ENCODE results near the gene FAM110A. TPM values are rescaled to one million over a fixed set of nuclear protein-coding genes. Genes with fewer than 3 reads are reported as not detected.
"Not testable (repeated sequence)": the region's sequence is repeated elsewhere in the genome, so short reads cannot be mapped to it uniquely, and the experiment has no call there.

FAM110A gene
- total RNA-seq, 4 donors from 2014 or later = 2.8 to 6.9 (median 4.7) TPM

DNA sequence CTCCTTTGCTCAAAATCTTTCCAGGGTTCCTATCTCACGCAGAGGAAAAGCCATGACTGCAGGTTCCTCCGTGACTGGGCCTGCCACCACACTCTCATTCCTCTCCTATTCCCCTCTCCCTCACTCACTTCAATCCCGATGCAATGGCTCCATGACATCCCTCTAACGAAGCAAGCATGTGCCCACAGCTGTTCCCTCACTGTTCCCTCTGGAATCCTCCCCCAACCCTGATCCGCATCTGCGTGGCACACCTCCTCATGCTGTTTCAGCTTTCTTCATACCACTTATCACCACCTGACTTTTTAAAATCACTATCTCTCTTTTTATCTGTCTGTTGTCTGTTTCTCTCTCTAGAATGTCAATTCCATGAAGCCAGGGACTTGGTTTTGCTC is 57.1 kb downstream of the FAM110A start:
- 75 to 79% methylated on average over 6 of the region's 6 CpGs for WGBS, 2 donors
- no peak for DNase-seq (ENCODE audit: low spot score in 2 of 2)

DNA sequence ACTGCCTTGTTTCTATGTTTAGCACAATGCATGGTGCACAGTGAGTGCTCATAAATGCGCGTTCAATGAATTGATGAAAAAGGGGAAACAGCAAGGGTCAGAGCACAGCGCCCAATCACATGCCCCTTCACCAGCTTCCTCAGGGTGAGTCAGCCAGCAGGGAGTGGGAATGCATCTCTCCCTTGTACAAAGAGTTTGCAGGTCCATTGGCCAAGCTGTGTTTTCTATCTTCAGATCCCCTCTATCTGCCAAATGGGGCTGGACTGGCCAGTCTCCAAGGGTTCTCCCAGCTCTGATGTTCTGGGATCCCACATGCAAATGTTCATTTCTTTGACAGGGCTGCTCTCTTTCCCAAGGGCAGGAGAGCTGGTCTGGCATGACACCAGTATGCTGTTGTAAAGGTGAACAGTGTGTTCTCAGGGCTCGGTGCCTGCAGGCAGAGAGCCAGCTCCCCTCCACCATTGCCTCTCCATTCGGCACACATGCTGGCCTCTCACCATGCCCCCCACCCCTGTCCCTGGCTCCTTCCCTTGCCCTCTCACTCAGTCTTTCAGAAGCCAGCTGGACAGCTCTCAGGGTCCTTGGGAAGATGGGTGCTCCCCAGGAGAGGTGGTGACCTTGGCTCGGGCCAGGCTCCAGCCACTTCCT is 57.7 kb downstream of the FAM110A start:
- 46 to 52% methylated on average over 6 of the region's 6 CpGs for WGBS, 2 donors
- no peak overlapping the region for H3K4me3 ChIP-seq
- peak; percentile 53 to 79 for DNase-seq (ENCODE audit: low spot score in 2 of 2)
- TF ChIP-seq EP300 (IDR thresholded peaks at IDR 0.05) = peak in 1 of 2 donors; percentile 81
- TF ChIP-seq, protein P1, sequence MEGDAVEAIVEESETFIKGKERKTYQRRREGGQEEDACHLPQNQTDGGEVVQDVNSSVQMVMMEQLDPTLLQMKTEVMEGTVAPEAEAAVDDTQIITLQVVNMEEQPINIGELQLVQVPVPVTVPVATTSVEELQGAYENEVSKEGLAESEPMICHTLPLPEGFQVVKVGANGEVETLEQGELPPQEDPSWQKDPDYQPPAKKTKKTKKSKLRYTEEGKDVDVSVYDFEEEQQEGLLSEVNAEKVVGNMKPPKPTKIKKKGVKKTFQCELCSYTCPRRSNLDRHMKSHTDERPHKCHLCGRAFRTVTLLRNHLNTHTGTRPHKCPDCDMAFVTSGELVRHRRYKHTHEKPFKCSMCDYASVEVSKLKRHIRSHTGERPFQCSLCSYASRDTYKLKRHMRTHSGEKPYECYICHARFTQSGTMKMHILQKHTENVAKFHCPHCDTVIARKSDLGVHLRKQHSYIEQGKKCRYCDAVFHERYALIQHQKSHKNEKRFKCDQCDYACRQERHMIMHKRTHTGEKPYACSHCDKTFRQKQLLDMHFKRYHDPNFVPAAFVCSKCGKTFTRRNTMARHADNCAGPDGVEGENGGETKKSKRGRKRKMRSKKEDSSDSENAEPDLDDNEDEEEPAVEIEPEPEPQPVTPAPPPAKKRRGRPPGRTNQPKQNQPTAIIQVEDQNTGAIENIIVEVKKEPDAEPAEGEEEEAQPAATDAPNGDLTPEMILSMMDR (IDR thresholded peaks at IDR 0.05) = no peak
- peaks cover 0 to 42% (median 4%) of the 10 kb centered on the region in 4 donors for H3K4me1 ChIP-seq
- H3K27ac ChIP-seq = peak overlapping the region in 2 of 4 donors; percentile 28 to 77
- no peaks in the 10 kb centered on the region for H3K9me3 ChIP-seq
- no peaks in the 10 kb centered on the region for H3K27me3 ChIP-seq
- H3K36me3 ChIP-seq = no peaks in the 10 kb centered on the region

More for the DNA sequence above, 57.1 kb downstream of the FAM110A start:
- Histone ChIP-seq H3K27me3 (no peaks in the 10 kb centered on the region), H3K9me3 (no peaks in the 10 kb centered on the region), H3K4me1 (peaks cover 0 to 42% (median 4%) of the 10 kb centered on the region in 4 donors), H3K27ac (peak overlapping the region in 1 of 4 donors; percentile 50), H3K4me3 (no peak overlapping the region), H3K36me3 (no peaks in the 10 kb centered on the region)
- no peak for TF ChIP-seq EP300 (IDR thresholded peaks at IDR 0.05)
- TF ChIP-seq, protein P1 (IDR thresholded peaks at IDR 0.05) = no peak
- no peak for TF ChIP-seq POLR2A (IDR thresholded peaks at IDR 0.05)

GRCh38 chr20:891706-892080 is 58.2 kb downstream of the FAM110A start:
- H3K27me3 ChIP-seq = no peaks in the 10 kb centered on the region
- H3K4me3 ChIP-seq = no peak overlapping the region
- no peaks in the 10 kb centered on the region for H3K9me3 ChIP-seq
- H3K36me3 ChIP-seq = no peaks in the 10 kb centered on the region
- TF ChIP-seq, protein P1 (IDR thresholded peaks at IDR 0.05) = no peak
- no peak for TF ChIP-seq EP300 (IDR thresholded peaks at IDR 0.05)
- no peak for TF ChIP-seq POLR2A (IDR thresholded peaks at IDR 0.05)
- 51 to 68% methylated on average over 4 of the region's 4 CpGs for WGBS, 2 donors
- peaks cover 0 to 42% (median 4%) of the 10 kb centered on the region in 4 donors for H3K4me1 ChIP-seq
- DNase-seq (ENCODE audit: low spot score in 2 of 2) = peak in 1 of 2 donors; percentile 31
- peak overlapping the region in 2 of 4 donors; percentile 28 to 77 for H3K27ac ChIP-seq

GRCh38 chr20:892371-892770 is 58.9 kb downstream of the FAM110A start:
- Histone ChIP-seq H3K4me1 (peaks cover 0 to 42% (median 4%) of the 10 kb centered on the region in 4 donors), H3K27ac (peak overlapping the region in 1 of 4 donors; percentile 77)
- DNase-seq (ENCODE audit: low spot score in 2 of 2); H3K9me3 ChIP-seq; H3K36me3 ChIP-seq; H3K4me3 ChIP-seq; H3K27me3 ChIP-seq: not testable (repeated sequence)
- WGBS, 2 donors = 63 to 70% methylated on average over 5 of the region's 5 CpGs

Other genes starting within 250 kb of the FAM110A start
- gene TCF15, start 223.4 kb upstream of the FAM110A start, total RNA-seq = 1 to 10 TPM in 2 of 4 donors, under 1 TPM in 1, not detected in 1; 0.30 to 4.5 (median 1.1) TPM
- 10 to 100 TPM; 15.1 to 31.8 (median 19.5) TPM for gene SRXN1, start 180.5 kb upstream of the FAM110A start, total RNA-seq
- not detected for gene SCRT2, start 157.9 kb upstream of the FAM110A start, total RNA-seq
- gene SLC52A3, start 65.2 kb upstream of the FAM110A start, total RNA-seq = 10 to 100 TPM in 1 of 4 donors, 1 to 10 TPM in 2, under 1 TPM in 1; 0.42 to 13.2 (median 2.4) TPM
- gene ANGPT4, start 82.6 kb downstream of the FAM110A start, total RNA-seq = 1 to 10 TPM in 3 of 4 donors, under 1 TPM in 1; 0.63 to 4.7 (median 1.3) TPM
- under 1 TPM in 3 of 4 donors, not detected in 1; 0.30 to 0.66 (median 0.59) TPM for gene RSPO4, start 168.6 kb downstream of the FAM110A start, total RNA-seq